Stimulated activated CD8-positive, alpha-beta memory T cell treated with anti-CD3 and anti-CD28 coated beads, Interleukin-15, amount 100 ng/mL, for 48 hours (primary cell): ENCODE data around the gene EVA1A.

Experiments used
- DNase-seq, 2 donors: peaks; one replicate each; pipeline ENCODE4 v3.0.0-alpha.2; 2020; ENCODE audit warnings: low read depth in 2 of 2

Gene EVA1A

GRCh38 chr2:75563591-75563990 lies 2.9 kb upstream of the EVA1A start:
- DNase-seq = no peak

DNA sequence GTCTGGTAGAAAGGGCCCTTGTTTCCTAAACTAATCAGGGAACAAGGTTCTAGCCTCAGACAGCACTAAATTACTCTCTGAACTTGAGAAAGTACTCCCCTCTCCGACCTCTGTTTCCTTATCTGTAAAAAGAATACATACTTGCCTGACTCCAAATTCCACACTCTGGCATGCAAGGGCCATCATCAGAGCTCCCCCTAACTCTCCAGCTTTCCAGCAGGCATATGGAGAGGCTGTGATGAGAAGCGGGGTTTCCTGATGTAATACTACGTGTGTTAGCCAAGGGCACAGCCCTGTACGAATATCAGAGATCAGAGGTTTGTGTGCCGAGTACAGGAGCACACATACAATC lies 1.8 kb upstream of the EVA1A start:
- DNase-seq = no peak

- DNase-seq = no peak
Measured at GRCh38 chr2:75561566-75562512, 1.1 kb upstream of the EVA1A start.

DNA sequence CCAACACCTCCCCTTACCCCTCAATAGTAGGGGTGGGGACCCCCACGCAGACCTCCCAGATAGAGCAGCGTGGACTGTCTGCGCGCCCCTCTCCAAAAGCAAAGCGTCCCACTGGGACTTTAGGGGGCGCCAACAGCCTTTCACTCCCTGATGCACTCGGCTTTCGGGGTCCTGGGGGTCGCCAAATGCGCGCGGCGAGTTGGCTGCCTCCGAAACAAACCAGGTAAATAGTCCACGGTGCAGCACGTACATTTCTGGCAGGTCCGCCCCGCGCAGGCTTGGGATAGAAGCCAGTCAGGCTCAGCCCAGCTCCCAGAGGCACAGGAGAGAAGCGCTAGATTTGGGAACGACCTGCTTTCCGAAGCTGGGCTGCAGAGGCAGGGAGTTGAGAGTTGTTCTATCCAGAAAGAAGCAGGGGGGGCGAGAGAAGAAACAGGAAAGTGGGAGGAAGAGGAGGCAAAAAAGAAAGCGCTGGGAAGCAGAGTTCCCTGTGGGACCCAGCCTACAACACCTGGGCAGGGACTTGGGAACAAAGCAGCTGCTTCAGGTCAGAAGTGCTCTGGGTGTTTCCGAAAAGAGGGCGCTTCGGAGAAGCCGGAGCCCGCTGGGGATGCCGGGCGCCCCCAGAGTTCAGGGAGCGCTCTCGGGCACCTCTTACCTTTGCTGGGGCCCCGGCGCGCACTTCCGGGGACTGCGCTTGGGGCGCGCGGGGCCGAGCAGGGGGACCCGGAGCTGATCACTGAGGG lies 544 bp downstream of the EVA1A start:
- no peak for DNase-seq

DNA sequence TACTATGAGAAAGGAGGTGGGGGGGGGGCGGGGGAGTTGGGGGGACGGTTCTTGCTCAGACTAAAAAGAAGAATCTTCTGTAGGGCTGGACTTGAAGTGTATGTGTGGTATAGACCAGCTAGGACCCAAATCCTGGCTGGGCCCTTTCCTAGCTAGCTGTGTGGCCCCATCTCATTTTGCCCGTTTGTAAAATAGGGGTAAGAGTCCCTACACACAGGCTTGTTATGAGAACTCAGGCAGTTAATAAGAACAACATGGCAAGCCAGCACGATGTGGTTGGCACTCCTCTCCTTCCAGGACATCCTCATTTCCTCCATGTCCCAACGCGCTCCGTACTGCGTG lies 1.1 kb downstream of the EVA1A start:
- no peak for DNase-seq

DNA sequence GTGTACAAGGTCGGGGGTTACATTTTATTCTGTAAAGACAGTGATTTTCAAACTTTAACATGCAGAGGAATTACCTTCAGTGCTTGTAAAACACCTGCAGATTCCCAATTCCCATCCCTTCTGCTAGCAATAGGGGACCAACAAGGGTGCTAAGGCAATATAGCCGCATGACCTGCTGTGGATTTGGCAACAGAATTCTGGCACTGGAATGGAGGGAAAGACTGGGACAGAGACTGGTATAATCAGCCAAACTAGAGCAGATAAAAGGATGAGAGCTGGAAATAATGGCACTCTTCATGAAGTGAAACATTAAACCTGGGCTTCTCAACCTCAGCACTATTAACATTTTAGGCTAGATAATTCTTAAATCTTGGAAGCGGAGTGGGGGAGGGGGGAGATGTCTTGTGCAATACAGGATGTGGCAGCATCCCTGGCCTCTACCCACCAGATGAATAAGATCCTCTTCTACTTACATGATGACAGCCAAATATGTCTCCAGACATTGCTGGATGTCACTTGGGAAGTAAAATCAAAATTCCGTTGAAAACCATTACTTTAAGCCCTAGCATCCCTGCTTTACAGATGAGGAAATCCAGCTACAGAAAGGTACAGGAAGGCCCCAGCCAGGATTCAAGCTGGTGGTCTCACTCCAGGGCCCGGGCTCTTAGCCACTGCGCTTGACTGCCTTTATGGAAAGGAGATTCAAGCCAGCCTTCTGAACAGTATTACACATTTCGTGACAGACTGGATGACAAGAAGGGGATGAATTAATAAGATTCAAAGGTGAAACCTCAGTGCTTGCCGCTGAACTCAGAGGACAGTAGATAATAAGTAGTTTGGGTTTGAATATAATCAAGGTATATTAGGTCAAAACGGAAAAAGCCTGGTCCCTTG lies 1.7 kb downstream of the EVA1A start:
- no peak for DNase-seq

- DNase-seq = no peak
Measured at GRCh38 chr2:75558136-75558535, 2.6 kb downstream of the EVA1A start.

- DNase-seq = no peak
Measured at GRCh38 chr2:75557474-75558133, 3.1 kb downstream of the EVA1A start.

GRCh38 chr2:75556679-75557366 lies 3.9 kb downstream of the EVA1A start:
- DNase-seq = no peak

DNA sequence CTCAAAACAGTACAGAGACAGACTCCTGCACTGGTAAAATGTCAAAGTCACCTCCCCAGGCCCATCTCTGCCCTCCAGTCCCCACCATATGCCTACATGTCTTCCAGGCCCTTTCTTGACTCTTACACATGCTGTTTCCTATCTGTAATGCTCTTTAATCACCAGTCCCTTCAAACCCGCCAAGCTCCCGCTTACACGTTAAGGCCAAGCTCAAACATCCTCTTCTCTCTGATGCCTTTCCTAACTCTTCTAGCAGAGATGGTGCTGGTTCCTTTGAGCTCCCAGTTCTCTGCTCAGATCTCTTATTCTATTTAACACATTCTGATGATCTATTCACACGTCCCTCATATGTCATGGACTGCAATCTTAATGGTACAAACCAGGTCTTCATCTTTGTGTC lies 5.0 kb downstream of the EVA1A start:
- DNase-seq = no peak

GRCh38 chr2:75553935-75554531 lies 6.7 kb downstream of the EVA1A start:
- DNase-seq = no peak

DNA sequence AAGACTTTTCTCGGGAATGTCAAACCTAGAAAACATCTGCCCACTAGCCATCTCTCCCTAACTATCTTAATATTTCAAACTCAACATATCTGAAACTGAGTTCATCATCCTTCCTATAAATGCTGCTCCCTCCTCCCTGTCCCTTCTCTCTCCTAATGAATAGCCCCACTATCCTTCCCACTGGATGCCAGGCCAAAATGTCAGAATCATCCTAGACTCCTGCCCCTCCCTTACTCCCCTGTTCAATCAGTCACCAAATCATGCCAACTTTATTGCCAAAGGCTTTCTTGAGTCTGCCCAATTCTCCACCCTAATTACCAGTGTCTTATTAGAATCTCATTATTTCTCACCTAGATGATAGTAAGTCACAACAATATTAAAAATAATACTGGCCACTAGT lies 8.5 kb downstream of the EVA1A start:
- DNase-seq = no peak

DNA sequence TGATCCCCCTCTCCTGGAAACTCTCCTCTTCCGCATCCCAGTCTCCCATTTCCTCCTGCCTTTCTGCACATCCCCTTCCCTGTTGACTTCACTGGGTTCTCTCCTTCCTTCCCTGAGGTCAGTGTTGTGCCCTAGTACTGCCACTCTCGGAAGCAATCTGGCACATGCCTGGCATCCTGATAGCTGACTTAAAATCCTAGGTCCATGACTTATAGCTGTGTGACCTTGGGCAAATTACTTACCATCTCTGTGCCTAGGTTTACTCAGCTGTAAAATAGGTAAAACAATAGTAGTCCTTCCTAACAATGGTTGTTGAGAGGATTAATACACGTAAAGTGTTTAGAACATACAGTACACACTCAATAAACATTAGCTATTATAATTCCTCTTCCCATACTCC lies 9.3 kb downstream of the EVA1A start:
- no peak for DNase-seq

DNA sequence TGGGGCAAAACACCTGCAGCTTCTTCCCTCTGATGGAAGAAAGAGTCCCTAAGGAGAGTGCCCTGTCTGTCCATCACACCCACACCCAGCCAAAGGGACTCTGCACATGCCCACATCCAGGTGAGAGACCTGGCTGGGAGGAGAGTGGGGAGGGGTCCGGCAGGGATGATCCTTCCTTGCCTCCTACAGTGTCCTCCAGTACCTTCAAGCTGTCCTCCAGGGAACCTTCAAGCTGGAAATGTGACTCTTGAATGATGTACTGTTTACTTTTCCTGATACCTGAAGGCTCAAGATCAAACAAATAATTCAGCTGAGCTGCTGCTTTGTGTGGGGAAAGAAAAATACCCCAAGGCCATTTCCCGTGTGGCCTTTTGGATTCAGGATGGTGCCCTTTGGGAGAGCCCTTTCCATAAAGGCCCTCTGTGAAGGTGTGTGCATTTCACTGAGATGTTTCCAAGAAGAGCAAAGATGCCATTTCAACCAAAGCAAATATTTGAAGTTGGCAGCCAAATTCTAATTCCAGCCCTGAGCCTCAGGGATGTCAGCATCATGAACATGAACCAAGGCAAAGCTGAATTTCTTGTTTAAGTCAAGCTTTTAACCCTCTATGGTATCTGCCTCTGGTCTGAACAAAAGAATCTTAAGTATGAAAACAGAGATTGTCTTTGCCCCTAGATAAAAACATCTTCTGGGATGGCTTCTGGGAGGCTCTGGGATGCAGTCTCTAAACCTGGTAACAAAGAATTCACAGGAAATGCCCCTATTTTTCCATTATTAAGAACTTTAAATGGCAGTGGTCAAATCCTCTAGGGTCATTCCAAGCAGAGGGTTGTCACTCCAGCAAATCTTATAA lies 11.1 kb downstream of the EVA1A start:
- no peak for DNase-seq

- DNase-seq = no peak
Measured at GRCh38 chr2:75548036-75548573, 12.6 kb downstream of the EVA1A start.

GRCh38 chr2:75547345-75548035 lies 13.2 kb downstream of the EVA1A start:
- no peak for DNase-seq

GRCh38 chr2:75545922-75546321 lies 14.8 kb downstream of the EVA1A start:
- DNase-seq = no peak

GRCh38 chr2:75545387-75545786 lies 15.4 kb downstream of the EVA1A start:
- no peak for DNase-seq

DNA sequence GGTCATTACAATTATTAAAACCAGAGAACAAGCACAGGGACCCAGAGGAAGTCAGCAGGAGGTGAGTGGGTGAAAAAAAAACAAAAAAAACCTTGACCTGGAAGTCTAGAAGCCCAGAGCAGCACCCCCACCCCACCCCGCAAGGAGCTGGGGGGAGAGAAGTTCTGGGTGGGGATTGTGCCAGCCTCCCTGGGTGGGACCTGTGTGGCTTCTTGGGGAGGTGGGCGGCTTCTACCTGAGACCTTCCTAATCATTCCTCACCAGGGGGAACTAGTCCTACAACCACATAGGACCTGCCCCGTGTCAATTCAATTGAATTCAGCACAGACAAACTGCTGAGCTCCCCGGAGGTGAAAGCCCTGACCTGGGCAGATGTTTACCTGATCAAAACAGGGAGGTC lies 17.3 kb downstream of the EVA1A start:
- DNase-seq = no peak
